ENCODE measurements around the gene RHBDL1.
A peak's percentile ranks its signal among the peaks of the same experiment; 100 is the strongest.

GRCh38 chr16:660459-661183 is 14.8 kb upstream of the RHBDL1 start:
- TF ChIP-seq CTCF (IDR thresholded peaks at IDR 0.05 in 2 of 3, conservative IDR thresholded peaks at IDR 0.05 in 1 of 3; ENCODE audit: insufficient read depth in 2 of 3, low read depth in 1 of 3, low read length in 3 of 3) (peak; percentile 55 to 92 (median 80)), PML (IDR thresholded peaks at IDR 0.05; ENCODE audit: low read length) (no peak), POLR2AphosphoS5 (IDR thresholded peaks at IDR 0.05; ENCODE audit: control insufficient read depth, insufficient read depth, low read depth, low read length) (no peak), HDAC3 (IDR thresholded peaks at IDR 0.05; ENCODE audit: borderline replicate concordance, partially characterized antibody) (no peak)

Measured in K562 (cell line).